Body of pancreas (tissue), 4 donors: Measurements from ENCODE around the gene GSG1L. TPM values are rescaled to one million over a fixed set of nuclear protein-coding genes. Genes with fewer than 3 reads are reported as not detected.

Experiments used
- ATAC-seq: fragments of 150-250 bp; one replicate; pipeline ENCODE4 v1.9.1; 2016
- DNase-seq, 4 donors: peaks; one replicate each; pipeline ENCODE4 v3.0.0-alpha.2; 2019
- H3K27ac ChIP-seq, 4 donors: fragments of 200-600 bp; sonication (generic); 1 replicate in 3 of 4; 2 replicates in 1 of 4; pipeline versions ENCODE4 v1.5.1 to v1.6.1; 2016 to 2019; ENCODE audit warnings: mild to moderate bottlenecking in 1 of 4, mixed read lengths in 1 of 4, moderate library complexity in 1 of 4
- H3K27me3 ChIP-seq, 2 donors: fragments of 200-600 bp; sonication (generic); one replicate each; pipeline ENCODE4 v1.6.0; 2016; ENCODE audit warnings: mild to moderate bottlenecking in 1 of 2
- H3K36me3 ChIP-seq, 2 donors: fragments of 200-600 bp; sonication (generic); replicated peaks in 1 of 2; 2 replicates each; pipeline ENCODE4 v1.5.1; 2016; ENCODE audit warnings: low read depth in 2 of 2; ENCODE audit not compliant: insufficient read depth in 1 of 2
- H3K4me1 ChIP-seq: fragments of 200-600 bp; sonication (generic); one replicate; pipeline ENCODE4 v1.6.0; 2016
- H3K4me3 ChIP-seq, 2 donors: fragments of 200-600 bp; sonication (generic); 1 replicate in 1 of 2; 2 replicates in 1 of 2; pipeline ENCODE4 v1.5.1; 2016 to 2019
- H3K9me3 ChIP-seq, 3 donors: fragments of 200-600 bp; sonication (generic); 1 replicate in 2 of 3; 2 replicates in 1 of 3; pipeline ENCODE4 v1.5.1; 2016
- POLR2A ChIP-seq, 3 donors: fragments of 450-650 bp; IDR thresholded peaks; one replicate each; pipeline ENCODE4 v1.6.1; 2016; ENCODE audit warnings: antibody characterized with exemption in 3 of 3, mild to moderate bottlenecking in 2 of 3
- whole genome bisulfite sequencing, 2 donors: methylation state at CpG; one replicate each; pipeline ENCODE4 v1.1.5; 2017; 5-methylcytosine and 5-hydroxymethylcytosine counted together
- intact Hi-C: fragments of 100-400 bp; cut with DNase I; formaldehyde crosslinking; loops from one replicate; pipeline ENCODE4 v1.15.1; 2023
- total RNA-seq, 2 donors: library from RNA; depleted of rRNA; stranded (reverse); fragments of >200 nt; gene quantifications; one replicate each; pipeline ENCODE4 v1.1.0, GENCODE V29; 2016
- TF ChIP-seq, protein P1 (sequence below), 7 experiments: fragments of 450-650 bp in 4 of 7; fragments of 200-600 bp in 3 of 7; sonication (generic) in 3 of 7; IDR thresholded peaks; one replicate each; pipeline ENCODE4 v1.5.1; 2016 to 2019; ENCODE audit warnings: antibody characterized with exemption in 7 of 7

Gene GSG1L
- total RNA-seq, 2 donors from 2014 or later, result not detected

- DNase-seq (no peak), ATAC-seq (no peak)
- Histone ChIP-seq H3K9me3 (no peaks in the 10 kb centered on the region), H3K4me3 (no peak overlapping the region), H3K27me3 (no peaks in the 10 kb centered on the region), H3K36me3 (no peaks in the 10 kb centered on the region), H3K27ac (no peak overlapping the region), H3K4me1 (no peaks in the 10 kb centered on the region)
- intact Hi-C loops, result no loop called here
- 0 to 18% methylated on average over 1 of the region's 1 CpG for WGBS, 2 donors
- TF ChIP-seq, protein P1, sequence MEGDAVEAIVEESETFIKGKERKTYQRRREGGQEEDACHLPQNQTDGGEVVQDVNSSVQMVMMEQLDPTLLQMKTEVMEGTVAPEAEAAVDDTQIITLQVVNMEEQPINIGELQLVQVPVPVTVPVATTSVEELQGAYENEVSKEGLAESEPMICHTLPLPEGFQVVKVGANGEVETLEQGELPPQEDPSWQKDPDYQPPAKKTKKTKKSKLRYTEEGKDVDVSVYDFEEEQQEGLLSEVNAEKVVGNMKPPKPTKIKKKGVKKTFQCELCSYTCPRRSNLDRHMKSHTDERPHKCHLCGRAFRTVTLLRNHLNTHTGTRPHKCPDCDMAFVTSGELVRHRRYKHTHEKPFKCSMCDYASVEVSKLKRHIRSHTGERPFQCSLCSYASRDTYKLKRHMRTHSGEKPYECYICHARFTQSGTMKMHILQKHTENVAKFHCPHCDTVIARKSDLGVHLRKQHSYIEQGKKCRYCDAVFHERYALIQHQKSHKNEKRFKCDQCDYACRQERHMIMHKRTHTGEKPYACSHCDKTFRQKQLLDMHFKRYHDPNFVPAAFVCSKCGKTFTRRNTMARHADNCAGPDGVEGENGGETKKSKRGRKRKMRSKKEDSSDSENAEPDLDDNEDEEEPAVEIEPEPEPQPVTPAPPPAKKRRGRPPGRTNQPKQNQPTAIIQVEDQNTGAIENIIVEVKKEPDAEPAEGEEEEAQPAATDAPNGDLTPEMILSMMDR (IDR thresholded peaks at IDR 0.05), result no peak
- TF ChIP-seq POLR2A (IDR thresholded peaks at IDR 0.05), result no peak
These were observed 219.7 kb downstream of the GSG1L start for GRCh38 chr16:27843800-27844199.

GRCh38 chr16:27841911-27842310 lies 221.6 kb downstream of the GSG1L start:
- peaks cover 0 to under 1% (median 0%) of the 10 kb centered on the region in 3 donors for H3K9me3 ChIP-seq
- intact Hi-C loops, result no loop called here
- H3K4me3 ChIP-seq, result no peak overlapping the region
- H3K27ac ChIP-seq, result no peak overlapping the region
- H3K27me3 ChIP-seq, result no peaks in the 10 kb centered on the region
- H3K36me3 ChIP-seq, result no peaks in the 10 kb centered on the region
- TF ChIP-seq, protein P1 (IDR thresholded peaks at IDR 0.05), result no peak
- TF ChIP-seq POLR2A (IDR thresholded peaks at IDR 0.05), result no peak
- 82 to 84% methylated on average over 24 of the region's 24 CpGs for WGBS, 2 donors
- ATAC-seq (no peak), DNase-seq (no peak)
- no peaks in the 10 kb centered on the region for H3K4me1 ChIP-seq

GRCh38 chr16:27841061-27841801 lies 222.3 kb downstream of the GSG1L start:
- H3K36me3 ChIP-seq, result no peaks in the 10 kb centered on the region
- TF ChIP-seq POLR2A (IDR thresholded peaks at IDR 0.05), result no peak
- TF ChIP-seq, protein P1 (IDR thresholded peaks at IDR 0.05), result no peak
- intact Hi-C loops, result no loop called here
- 59 to 60% methylated on average over 12 to 16 of the region's 16 CpGs for WGBS, 2 donors
- DNase-seq (no peak), ATAC-seq (no peak)
- H3K4me1 ChIP-seq, result no peaks in the 10 kb centered on the region
- peaks cover 0 to 6% (median 0%) of the 10 kb centered on the region in 3 donors for H3K9me3 ChIP-seq
- H3K27me3 ChIP-seq, result no peaks in the 10 kb centered on the region
- H3K4me3 ChIP-seq, result no peak overlapping the region
- H3K27ac ChIP-seq, result no peak overlapping the region

GRCh38 chr16:27840311-27841060 lies 223.0 kb downstream of the GSG1L start:
- H3K4me1 ChIP-seq, result no peaks in the 10 kb centered on the region
- 59 to 62% methylated on average over 9 to 18 of the region's 18 CpGs for WGBS, 2 donors
- H3K4me3 ChIP-seq, result no peak overlapping the region
- DNase-seq (no peak), ATAC-seq (no peak)
- no peaks in the 10 kb centered on the region for H3K27me3 ChIP-seq
- H3K27ac ChIP-seq, result no peak overlapping the region
- intact Hi-C loops, result no loop called here
- TF ChIP-seq POLR2A (IDR thresholded peaks at IDR 0.05), result no peak
- TF ChIP-seq, protein P1 (IDR thresholded peaks at IDR 0.05), result no peak
- no peaks in the 10 kb centered on the region for H3K36me3 ChIP-seq
- peaks cover 0 to 6% (median 0%) of the 10 kb centered on the region in 3 donors for H3K9me3 ChIP-seq
